H9 (cell line): ENCODE data around the gene TTC7B. TPM values are rescaled to one million over a fixed set of nuclear protein-coding genes. Genes with fewer than 3 reads are reported as not detected.
A peak's percentile ranks its signal among the peaks of the same experiment; 100 is the strongest.

Experiments used
- DNase-seq: peaks from one replicate; pipeline ENCODE4 v3.0.0-alpha.2; 2017
- H2AFZ ChIP-seq: one replicate; pipeline ENCODE4 v1.6.1; 2013; ENCODE audit warnings: mild to moderate bottlenecking, low read length, control low read depth, moderate library complexity
- H2AK5ac ChIP-seq: 2 replicates; pipeline ENCODE4 v1.6.1; 2013; ENCODE audit warnings: low read length, control low read depth, mixed read lengths; ENCODE audit not compliant: insufficient read length
- H2BK120ac ChIP-seq: one replicate; pipeline ENCODE4 v1.6.1; 2013; ENCODE audit warnings: low read depth, mild to moderate bottlenecking, low read length, control low read depth, inconsistent platforms; ENCODE audit not compliant: poor library complexity, severe bottlenecking
- H2BK12ac ChIP-seq: 2 replicates; pipeline ENCODE4 v1.6.1; 2013; ENCODE audit warnings: low read length, control low read depth, mixed read lengths, low read depth; ENCODE audit not compliant: insufficient read length
- H2BK15ac ChIP-seq: 2 replicates; pipeline ENCODE4 v1.6.1; 2013; ENCODE audit warnings: low read depth, low read length, control low read depth
- H2BK20ac ChIP-seq: one replicate; pipeline ENCODE4 v1.6.1; 2013; ENCODE audit warnings: low read depth, mild to moderate bottlenecking, low read length, control low read depth, inconsistent platforms; ENCODE audit not compliant: poor library complexity, severe bottlenecking
- H2BK5ac ChIP-seq: 2 replicates; pipeline ENCODE4 v1.6.1; 2013; ENCODE audit warnings: low read length, control low read depth, mixed read lengths; ENCODE audit not compliant: insufficient read length
- H3K14ac ChIP-seq: 2 replicates; pipeline ENCODE4 v1.6.1; 2013; ENCODE audit warnings: low read length, control low read depth; ENCODE audit not compliant: insufficient read depth
- H3K18ac ChIP-seq: 2 replicates; pipeline ENCODE4 v1.6.1; 2013; ENCODE audit warnings: low read depth, mild to moderate bottlenecking, mixed read lengths, low read length, control low read depth; ENCODE audit not compliant: insufficient read length
- H3K23ac ChIP-seq: 2 replicates; pipeline ENCODE4 v1.6.1; 2013; ENCODE audit warnings: low read length, control low read depth, mixed read lengths, low read depth; ENCODE audit not compliant: insufficient read length
- H3K23me2 ChIP-seq: 2 replicates; pipeline ENCODE4 v1.6.1; 2013; ENCODE audit warnings: low read depth, mild to moderate bottlenecking, mixed read lengths, low read length, control low read depth; ENCODE audit not compliant: insufficient read length, poor library complexity, severe bottlenecking
- H3K27ac ChIP-seq: 2 replicates; pipeline ENCODE4 v1.5.1; 2013; ENCODE audit warnings: low read length, control low read depth, mixed read lengths, low read depth; ENCODE audit not compliant: insufficient read length
- H3K27me3 ChIP-seq: 2 replicates; pipeline ENCODE4 v1.6.1; 2013; ENCODE audit warnings: low read length, control low read depth, inconsistent platforms; ENCODE audit not compliant: insufficient read depth
- H3K4ac ChIP-seq: 2 replicates; pipeline ENCODE4 v1.6.1; 2013; ENCODE audit warnings: low read depth, mild to moderate bottlenecking, control low read depth, inconsistent platforms, low read length, moderate library complexity
- H3K4me1 ChIP-seq: 2 replicates; pipeline ENCODE4 v1.6.1; 2013; ENCODE audit warnings: low read length, control low read depth, inconsistent platforms; ENCODE audit not compliant: insufficient read depth
- H3K4me2 ChIP-seq: 2 replicates; pipeline ENCODE4 v1.6.1; 2013; ENCODE audit warnings: low read length, control low read depth, mixed read lengths; ENCODE audit not compliant: insufficient read length, insufficient read depth
- H3K56ac ChIP-seq: 2 replicates; pipeline ENCODE4 v1.6.1; 2013; ENCODE audit warnings: low read depth, mild to moderate bottlenecking, mixed read lengths, low read length, control low read depth; ENCODE audit not compliant: insufficient read length
- H3K79me1 ChIP-seq: 2 replicates; pipeline ENCODE4 v1.6.1; 2013; ENCODE audit warnings: low read depth, mild to moderate bottlenecking, moderate library complexity, low read length, control low read depth, inconsistent platforms; ENCODE audit not compliant: insufficient read depth, poor library complexity, severe bottlenecking
- H3K79me2 ChIP-seq: 2 replicates; pipeline ENCODE4 v1.6.1; 2013; ENCODE audit warnings: low read length, control low read depth, inconsistent platforms; ENCODE audit not compliant: insufficient read depth
- H3K9ac ChIP-seq: 2 replicates; pipeline ENCODE4 v1.6.1; 2013; ENCODE audit warnings: low read length, control low read depth, mixed read lengths; ENCODE audit not compliant: insufficient read length; ENCODE audit errors: extremely low read depth
- H3K9me3 ChIP-seq: one replicate; pipeline ENCODE4 v1.6.1; 2013; ENCODE audit warnings: low read depth, low read length, inconsistent platforms; ENCODE audit not compliant: control insufficient read depth
- H3T11ph ChIP-seq: one replicate; pipeline ENCODE4 v1.6.1; 2013; ENCODE audit warnings: mild to moderate bottlenecking, low read length, control low read depth, inconsistent platforms
- H4K20me1 ChIP-seq: one replicate; pipeline ENCODE4 v1.6.1; 2013; ENCODE audit not compliant: control insufficient read depth, insufficient read length, insufficient read depth
- H4K5ac ChIP-seq: 2 replicates; pipeline ENCODE4 v1.6.1; 2013; ENCODE audit warnings: low read depth, mild to moderate bottlenecking, mixed read lengths, low read length, control low read depth; ENCODE audit not compliant: insufficient read length
- H4K8ac ChIP-seq: replicated peaks from 2 replicates; pipeline ENCODE4 v1.6.1; 2013; ENCODE audit warnings: low read length, control low read depth, mixed read lengths, low read depth; ENCODE audit not compliant: insufficient read length
- H4K91ac ChIP-seq: 2 replicates; pipeline ENCODE4 v1.6.1; 2013; ENCODE audit warnings: low read depth, mild to moderate bottlenecking, moderate library complexity, mixed read lengths, low read length, control low read depth; ENCODE audit not compliant: insufficient read length
- H3K27ac Mint-ChIP-seq, 3 experiments: 2 replicates in 2 of 3; 3 replicates in 1 of 3; pipeline ENCODE4 v1.8.0; 2020 to 2021; ENCODE audit warnings: mixed read lengths in 3 of 3, mild to moderate bottlenecking in 1 of 3, moderate library complexity in 1 of 3
- H3K27me3 Mint-ChIP-seq: 2 replicates; pipeline ENCODE4 v1.8.0; 2021; ENCODE audit warnings: low read depth, mild to moderate bottlenecking, moderate library complexity, mixed read lengths
- H3K36me3 Mint-ChIP-seq, 3 experiments: 2 replicates in 2 of 3; 3 replicates in 1 of 3; pipeline ENCODE4 v1.8.0; 2020 to 2021; ENCODE audit warnings: low read depth in 3 of 3, mixed read lengths in 3 of 3; ENCODE audit not compliant: insufficient read depth in 1 of 3
- H3K4me1 Mint-ChIP-seq, 2 experiments: 2 replicates each; pipeline ENCODE4 v1.8.0; 2020; ENCODE audit warnings: mixed read lengths in 2 of 2
- H3K4me3 Mint-ChIP-seq, 2 experiments: 2 replicates in 1 of 2; 3 replicates in 1 of 2; pipeline ENCODE4 v1.8.0; 2020 to 2021; ENCODE audit warnings: mild to moderate bottlenecking in 2 of 2, mixed read lengths in 2 of 2, moderate library complexity in 1 of 2
- H3K9me3 Mint-ChIP-seq, 2 experiments: 2 replicates in 1 of 2; 3 replicates in 1 of 2; pipeline ENCODE4 v1.8.0; 2020; ENCODE audit warnings: mild to moderate bottlenecking in 2 of 2, mixed read lengths in 2 of 2, moderate library complexity in 1 of 2
- CTCF ChIP-seq: fragments of 200-600 bp; sonication (generic); conservative IDR thresholded peaks from 3 replicates; pipeline ENCODE4 v1.8.0; 2021; ENCODE audit warnings: antibody characterized with exemption, mild to moderate bottlenecking
- WGBS: extraction: QIAGEN DNeasy Blood & Tissue Kit; methylation state at CpG from one replicate; pipeline ENCODE4 v1.1.7; 2013; ENCODE audit warnings: missing lambda C conversion rate, low lambda C conversion rate, mixed read lengths; ENCODE audit not compliant: insufficient read length; ENCODE audit errors: extremely low coverage; 5-methylcytosine and 5-hydroxymethylcytosine counted together
- total RNA-seq: library from RNA; stranded (reverse); gene quantifications from 2 replicates; pipeline ENCODE4 v1.2.1, GENCODE V29; 2021

Gene TTC7B
- total RNA-seq, 1 experiment from 2014 or later = 33.7 TPM

- Histone ChIP-seq H3K4me2 (no peak overlapping the region), H3K9ac (no peak overlapping the region), H2AFZ (no peak overlapping the region), H3K4ac (no peak overlapping the region), H3K4me1 (peaks cover 6% of the 10 kb centered on the region; the same call in 1 of the 2 replicates), H2BK5ac (no peak overlapping the region), H3K23me2 (no peaks in the 10 kb centered on the region), H3K14ac (no peak overlapping the region), H3K79me1 (no peaks in the 10 kb centered on the region), H3T11ph (no peak overlapping the region), H3K9me3 (no peaks in the 10 kb centered on the region), H4K8ac (no peak overlapping the region), H3K18ac (no peak overlapping the region), H4K91ac (no peak overlapping the region), H4K20me1 (no peaks in the 10 kb centered on the region), H3K79me2 (no peaks in the 10 kb centered on the region), H3K27me3 (no peaks in the 10 kb centered on the region), H3K23ac (no peak overlapping the region), H2BK12ac (no peak overlapping the region), H2BK15ac (no peak overlapping the region), H3K27ac (no peak overlapping the region), H2BK120ac (no peak overlapping the region), H2BK20ac (no peak overlapping the region), H4K5ac (no peak overlapping the region), H2AK5ac (no peak overlapping the region), H3K56ac (no peak overlapping the region)
- no CpG with 5 or more reads among the region's 9 CpGs for WGBS
- Mint-ChIP-seq H3K27ac (peak overlapping the region in 1 of 3 experiments; percentile 64; a peak in 1 of 7 replicates), H3K4me3 (no peak overlapping the region), H3K27me3 (no peaks in the 10 kb centered on the region), H3K36me3 (peaks cover 0 to 5% (median 3%) of the 10 kb centered on the region in 3 experiments; a peak in 2 of 7 replicates), H3K4me1 (peaks cover 34 to 42% of the 10 kb centered on the region in 2 experiments), H3K9me3 (no peaks in the 10 kb centered on the region)
- no peak for DNase-seq
- no peak for TF ChIP-seq CTCF
Observed at GRCh38 chr14:90651976-90652560, 164.2 kb downstream of the TTC7B start.
